Natural killer cell (primary cell): ENCODE results near the gene TCERG1L. TPM values are rescaled to one million over a fixed set of nuclear protein-coding genes. Genes with fewer than 3 reads are reported as not detected.

Experiments
- ATAC-seq, 3 donors: fragments of 150-1000 bp in 2 of 3; fragments of 200-7000 bp in 1 of 3; cut with Tn5 transposase; 1 replicate in 1 of 3; 2 replicates in 2 of 3; pipeline ENCODE4 v1.10.0; 2021; ENCODE audit warnings: mild to moderate bottlenecking in 2 of 3, moderate library complexity in 2 of 3
- DNase-seq, 2 donors: peaks; one replicate each; pipeline versions ENCODE4 v3.0.0 to v3.0.0-alpha.2; 2013 to 2021; ENCODE audit warnings: mixed read lengths in 1 of 2
- H3K27ac ChIP-seq: one replicate; pipeline ENCODE4 v1.5.1; 2013; ENCODE audit warnings: mild to moderate bottlenecking, low read length
- H3K27me3 ChIP-seq: one replicate; pipeline ENCODE4 v1.6.1; 2013; ENCODE audit warnings: low read length; ENCODE audit not compliant: control insufficient read depth, insufficient read depth
- H3K36me3 ChIP-seq: one replicate; pipeline ENCODE4 v1.6.1; 2013; ENCODE audit warnings: low read length; ENCODE audit not compliant: control insufficient read depth, insufficient read depth
- H3K4me1 ChIP-seq: one replicate; pipeline ENCODE4 v1.6.1; 2013; ENCODE audit warnings: low read length; ENCODE audit not compliant: control insufficient read depth, insufficient read depth
- H3K4me3 ChIP-seq: one replicate; pipeline ENCODE4 v1.5.1; 2013; ENCODE audit warnings: low read length
- H3K9me3 ChIP-seq: one replicate; pipeline ENCODE4 v1.6.1; 2013; ENCODE audit warnings: low read length; ENCODE audit not compliant: control insufficient read depth, insufficient read depth
- H3K27ac Mint-ChIP-seq, 2 donors: one replicate each; pipeline ENCODE4 v1.8.0; 2022; ENCODE audit warnings: mild to moderate bottlenecking in 2 of 2, mixed read lengths in 2 of 2, moderate library complexity in 1 of 2
- H3K27me3 Mint-ChIP-seq, 2 donors: one replicate each; pipeline ENCODE4 v1.8.0; 2022; ENCODE audit warnings: low read depth in 2 of 2, mixed read lengths in 2 of 2
- H3K36me3 Mint-ChIP-seq: one replicate; pipeline ENCODE4 v1.8.0; 2022; ENCODE audit warnings: mixed read lengths
- H3K4me1 Mint-ChIP-seq, 2 donors: one replicate each; pipeline ENCODE4 v1.8.0; 2022; ENCODE audit warnings: mixed read lengths in 2 of 2
- H3K4me3 Mint-ChIP-seq: one replicate; pipeline ENCODE4 v1.8.0; 2022; ENCODE audit warnings: mild to moderate bottlenecking, moderate library complexity, mixed read lengths
- H3K9me3 Mint-ChIP-seq, 2 donors: one replicate each; pipeline ENCODE4 v1.8.0; 2022; ENCODE audit warnings: mixed read lengths in 2 of 2
- CTCF ChIP-seq: fragments of 200-600 bp; IDR thresholded peaks from one replicate; pipeline ENCODE4 v1.8.0; 2022; ENCODE audit warnings: antibody characterized with exemption
- WGBS: methylation state at CpG from one replicate; pipeline ENCODE4 v1.1.7; 2013; ENCODE audit warnings: missing lambda C conversion rate; ENCODE audit not compliant: insufficient coverage; 5-methylcytosine and 5-hydroxymethylcytosine counted together
- intact Hi-C: fragments of 100-400 bp; cut with micrococcal nuclease; formaldehyde crosslinking; loops from one replicate; pipeline ENCODE4 v1.14.2; 2022
- total RNA-seq, 4 donors: library from RNA; stranded (reverse); fragments of 120-200 nt in 1 of 4; gene quantifications; one replicate each; pipeline versions ENCODE4 v1.2.3 to v1.2.4, GENCODE V29; 2013 to 2022

TCERG1L gene
- total RNA-seq, 3 donors from 2014 or later (not counting 1 experiment from before 2014, with no cell fraction given), result 0.48 TPM; not detected in 2

- Mint-ChIP-seq H3K27me3 (peaks cover 0 to 9% of the 10 kb centered on the region in 2 donors), H3K9me3 (no peaks in the 10 kb centered on the region), H3K36me3 (no peaks in the 10 kb centered on the region), H3K4me1 (no peaks in the 10 kb centered on the region), H3K27ac (no peak overlapping the region), H3K4me3 (no peak overlapping the region)
- no peaks in the 10 kb centered on the region for H3K27me3 ChIP-seq
- ATAC-seq, result no peak
- H3K27ac ChIP-seq, result no peak overlapping the region
- H3K36me3 ChIP-seq, result no peaks in the 10 kb centered on the region
- H3K4me3 ChIP-seq, result no peak overlapping the region
- H3K4me1 ChIP-seq, result no peaks in the 10 kb centered on the region
- TF ChIP-seq CTCF, result no peak
- no CpG with 5 or more reads among the region's 7 CpGs for WGBS
- no peaks in the 10 kb centered on the region for H3K9me3 ChIP-seq
- intact Hi-C loops, result no loop called here
- no peak for DNase-seq
Observed at GRCh38 chr10:131290781-131291180, 20.7 kb downstream of the TCERG1L start.

GRCh38 chr10:131288648-131289047 is 22.9 kb downstream of the TCERG1L start:
- no peaks in the 10 kb centered on the region for H3K36me3 Mint-ChIP-seq
- peaks cover 0 to 2% of the 10 kb centered on the region in 2 donors for H3K27me3 Mint-ChIP-seq
- intact Hi-C loops, result no loop called here
- no peak for TF ChIP-seq CTCF
- H3K4me1 Mint-ChIP-seq, result no peaks in the 10 kb centered on the region
- no peak for ATAC-seq
- H3K9me3 ChIP-seq, result no peaks in the 10 kb centered on the region
- no peak for DNase-seq
- no peaks in the 10 kb centered on the region for H3K4me1 ChIP-seq
- H3K9me3 Mint-ChIP-seq, result no peaks in the 10 kb centered on the region
- WGBS, result 96% methylated on average over 12 of the region's 12 CpGs
- H3K27ac ChIP-seq, result no peak overlapping the region
- H3K4me3 ChIP-seq, result no peak overlapping the region
- no peak overlapping the region for H3K27ac Mint-ChIP-seq
- no peaks in the 10 kb centered on the region for H3K36me3 ChIP-seq
- no peak overlapping the region for H3K4me3 Mint-ChIP-seq
- no peaks in the 10 kb centered on the region for H3K27me3 ChIP-seq

GRCh38 chr10:131282961-131283360 is 28.6 kb downstream of the TCERG1L start:
- H3K4me1 ChIP-seq, result no peaks in the 10 kb centered on the region
- no peaks in the 10 kb centered on the region for H3K9me3 ChIP-seq
- H3K27me3 ChIP-seq, result no peaks in the 10 kb centered on the region
- Mint-ChIP-seq H3K4me1 (no peaks in the 10 kb centered on the region), H3K9me3 (no peaks in the 10 kb centered on the region), H3K36me3 (no peaks in the 10 kb centered on the region), H3K4me3 (no peak overlapping the region), H3K27me3 (peaks cover 0 to 9% of the 10 kb centered on the region in 2 donors), H3K27ac (no peak overlapping the region)
- no peak for TF ChIP-seq CTCF
- ATAC-seq (no peak), DNase-seq (no peak)
- WGBS, result 92% methylated on average over 8 of the region's 9 CpGs
- H3K27ac ChIP-seq, result no peak overlapping the region
- intact Hi-C loops, result no loop called here
- no peaks in the 10 kb centered on the region for H3K36me3 ChIP-seq
- H3K4me3 ChIP-seq, result no peak overlapping the region

- Mint-ChIP-seq H3K27me3 (peaks cover 0 to 9% of the 10 kb centered on the region in 2 donors), H3K36me3 (no peaks in the 10 kb centered on the region), H3K4me3 (no peak overlapping the region), H3K27ac (no peak overlapping the region), H3K9me3 (no peaks in the 10 kb centered on the region), H3K4me1 (no peaks in the 10 kb centered on the region)
- Histone ChIP-seq H3K27me3 (no peaks in the 10 kb centered on the region), H3K36me3 (no peaks in the 10 kb centered on the region), H3K27ac (no peak overlapping the region), H3K4me3 (no peak overlapping the region), H3K4me1 (no peaks in the 10 kb centered on the region), H3K9me3 (no peaks in the 10 kb centered on the region)
- no peak for TF ChIP-seq CTCF
- WGBS, result 29% methylated on average over 1 of the region's 1 CpG
- intact Hi-C loops, result no loop called here
- no peak for DNase-seq
- ATAC-seq, result no peak
Observed at GRCh38 chr10:131280101-131280500, 31.4 kb downstream of the TCERG1L start.
